C4-2B (cell line): ENCODE data around the gene KLF7.

Experiments
- CTCF ChIP-seq: fragments of 450-650 bp; conservative IDR thresholded peaks from 2 replicates; pipeline ENCODE4 v1.5.1; 2017; ENCODE audit warnings: mild to moderate bottlenecking
- ZFX ChIP-seq: fragments of 450-650 bp; IDR thresholded peaks from 2 replicates; pipeline ENCODE4 v1.6.1; 2017

- TF ChIP-seq CTCF (no peak), ZFX (no peak)
Measured at GRCh38 chr2:207092818-207093217, 72.9 kb downstream of the KLF7 start.
